Astrocyte (in vitro differentiated cells and primary cell): ENCODE data around the gene F7.

Experiments used
- CTCF ChIP-seq: IDR thresholded peaks from 2 replicates; pipeline ENCODE4 v1.5.1; 2011; ENCODE audit warnings: low read depth, mild to moderate bottlenecking, inconsistent platforms, low read length, moderate library complexity; ENCODE audit not compliant: insufficient read depth
- EZH2 ChIP-seq: IDR thresholded peaks from 2 replicates; pipeline ENCODE4 v1.6.1; 2012; ENCODE audit warnings: mild to moderate bottlenecking, low read length, inconsistent platforms; ENCODE audit not compliant: insufficient read depth

- TF ChIP-seq CTCF (no peak), EZH2 (no peak)
These were observed 34.0 kb downstream of the F7 start for GRCh38 chr13:113139577-113139976.
